Endothelial cell of umbilical vein (primary cell): Measurements from ENCODE around the gene CHD5. TPM values are rescaled to one million over a fixed set of nuclear protein-coding genes. Genes with fewer than 3 reads are reported as not detected.

Experiments used
- BruUV-seq: library from RNA; stranded (reverse); fragments of 400-500 nt; replicated peaks from 2 replicates; lab custom pipeline; 2021; lab: Mats Ljungman, UMichigan
- CTCF ChIA-PET: fragments of 300-600, 350-600 bp; sonication (Branson Sonifier 250); formaldehyde crosslinking; loops from one replicate; lab custom pipeline; 2021; ENCODE audit warnings: antibody characterized with exemption, inconsistent platforms; lab: Charles Lee
- POLR2A ChIA-PET: fragments of 300-600, 350-600 bp; sonication (Branson Sonifier 250); formaldehyde crosslinking; loops from one replicate; lab custom pipeline; 2021; ENCODE audit warnings: antibody characterized with exemption, inconsistent platforms; lab: Charles Lee
- DNase-seq: peaks from one replicate; pipeline ENCODE4 v3.0.0-alpha.2; 2011; ENCODE audit warnings: low read depth, low spot score
- FAIRE-seq: peaks from 2 replicates; lab custom pipeline; 2011; peaks lifted over from hg19 to GRCh38; lab: Jason Lieb, UNC
- H2AFZ ChIP-seq: 2 replicates; pipeline ENCODE4 v1.6.0; 2012; ENCODE audit warnings: low read depth, low read length, control low read depth, inconsistent platforms
- H3K27ac ChIP-seq: 2 replicates; pipeline ENCODE4 v1.5.1; 2011; ENCODE audit warnings: low read depth, mild to moderate bottlenecking, control low read depth, low read length, moderate library complexity; ENCODE audit not compliant: insufficient read depth
- H3K27me3 ChIP-seq, 2 experiments: 2 replicates each; pipeline versions ENCODE4 v1.6.0 to v1.6.1; 2011; ENCODE audit warnings: low read length in 2 of 2, mixed read lengths in 1 of 2; ENCODE audit not compliant: control insufficient read depth in 2 of 2, insufficient read depth in 2 of 2
- H3K36me3 ChIP-seq, 2 experiments: 2 replicates in 1 of 2; 3 replicates in 1 of 2; pipeline ENCODE4 v1.5.1; 2011; ENCODE audit warnings: low read length in 2 of 2, mild to moderate bottlenecking in 1 of 2, moderate library complexity in 1 of 2; ENCODE audit not compliant: control insufficient read depth in 2 of 2, insufficient read depth in 2 of 2; ENCODE audit errors: extremely low read depth in 1 of 2
- H3K4me1 ChIP-seq: 3 replicates; pipeline ENCODE4 v1.5.1; 2011; ENCODE audit warnings: mild to moderate bottlenecking, low read length; ENCODE audit not compliant: control insufficient read depth, insufficient read depth; ENCODE audit errors: extremely low read depth
- H3K4me2 ChIP-seq: 2 replicates; pipeline ENCODE4 v1.6.1; 2011; ENCODE audit warnings: low read length, control low read depth, mixed read lengths; ENCODE audit not compliant: insufficient read depth
- H3K4me3 ChIP-seq, 3 experiments: fragments of 200-600 bp in 1 of 3; sonication (generic), shearing (Covaris generic) in 1 of 3; replicated peaks in 1 of 3; 2 replicates each; pipeline ENCODE4 v1.5.1; 2011 to 2016; ENCODE audit warnings: control low read depth in 3 of 3, low read length in 3 of 3, mild to moderate bottlenecking in 2 of 3, inconsistent platforms in 1 of 3, low read depth in 1 of 3, moderate library complexity in 1 of 3; ENCODE audit not compliant: insufficient read depth in 1 of 3
- H3K79me2 ChIP-seq: 2 replicates; pipeline ENCODE4 v1.6.0; 2012; ENCODE audit warnings: low read length, inconsistent platforms; ENCODE audit not compliant: control insufficient read depth, insufficient read depth
- H3K9ac ChIP-seq: replicated peaks from 2 replicates; pipeline ENCODE3; 2011; ENCODE audit warnings: low read length, control low read depth; ENCODE audit not compliant: insufficient read depth; ENCODE audit errors: extremely low read depth
- H3K9me1 ChIP-seq: replicated peaks from 3 replicates; pipeline ENCODE4 v1.6.0; 2011; ENCODE audit warnings: mild to moderate bottlenecking, low read length; ENCODE audit not compliant: control insufficient read depth, insufficient read depth; ENCODE audit errors: extremely low read depth
- H3K9me3 ChIP-seq: replicated peaks from 2 replicates; pipeline ENCODE4 v1.5.1; 2012; ENCODE audit warnings: low read length, inconsistent platforms; ENCODE audit not compliant: control insufficient read depth, insufficient read depth
- H4K20me1 ChIP-seq: replicated peaks from 2 replicates; pipeline ENCODE3; 2011; ENCODE audit warnings: mild to moderate bottlenecking, low read length; ENCODE audit not compliant: control insufficient read depth, insufficient read depth; ENCODE audit errors: extremely low read depth
- CTCF ChIP-seq, 2 donors: IDR thresholded peaks; 1 replicate in 1 of 2; 2 replicates in 1 of 2; pipeline ENCODE4 v1.5.1; 2011; ENCODE audit warnings: low read length in 2 of 2, mild to moderate bottlenecking in 2 of 2, moderate library complexity in 2 of 2, control low read depth in 1 of 2, inconsistent platforms in 1 of 2, low read depth in 1 of 2; ENCODE audit not compliant: insufficient read depth in 1 of 2; ENCODE audit errors: extremely low read depth in 1 of 2
- EZH2 ChIP-seq: IDR thresholded peaks from 2 replicates; pipeline ENCODE4 v1.6.1; 2012; ENCODE audit warnings: borderline replicate concordance, low read depth, mild to moderate bottlenecking, moderate library complexity, low read length, inconsistent platforms; ENCODE audit not compliant: severe bottlenecking
- FOS ChIP-seq: IDR thresholded peaks from 2 replicates; pipeline ENCODE4 v1.6.1; 2011; ENCODE audit warnings: mild to moderate bottlenecking, low read length, moderate library complexity, borderline replicate concordance; ENCODE audit not compliant: insufficient read depth
- GATA2 ChIP-seq: IDR thresholded peaks from 2 replicates; pipeline ENCODE4 v1.7.0; 2011; ENCODE audit warnings: low read depth, mild to moderate bottlenecking, moderate library complexity, mixed read lengths, low read length; ENCODE audit not compliant: insufficient read length, insufficient read depth
- JUN ChIP-seq: IDR thresholded peaks from 2 replicates; pipeline ENCODE4 v1.6.1; 2011; ENCODE audit warnings: borderline replicate concordance, low read depth; ENCODE audit not compliant: insufficient read length, insufficient read depth
- MYC ChIP-seq: IDR thresholded peaks from one replicate; pipeline ENCODE4 v1.6.1; 2011; ENCODE audit warnings: mild to moderate bottlenecking, low read depth, low read length
- POLR2A ChIP-seq: IDR thresholded peaks from 2 replicates; pipeline ENCODE4 v1.6.1; 2012; ENCODE audit warnings: low read depth, mild to moderate bottlenecking, control low read depth, low read length
- dilution Hi-C: fragments of 300-500 bp; cut with MboI; formaldehyde crosslinking; loops from one replicate; pipeline ENCODE4 v1.15.0; 2019; ENCODE audit warnings: low sequenced_read_pairs; ENCODE audit not compliant: extremely low pct_ligation_motif_present
- intact Hi-C: fragments of 100-400 bp; cut with micrococcal nuclease; formaldehyde crosslinking; loops from one replicate; pipeline ENCODE4 v1.10.0; 2022
- polyA plus RNA-seq, 4 experiments: library from polyadenylated mRNA; depleted of rRNA in 3 of 4; stranded (reverse) in 3 of 4; unstranded in 1 of 4; fragments of >200 nt; gene quantifications; 2 replicates each; pipeline versions ENCODE4 v1.2.1 to v1.2.3, GENCODE V29; 2011 to 2012; ENCODE audit warnings: missing spikeins in 1 of 4
- total RNA-seq: library from RNA; stranded (reverse); gene quantifications from 2 replicates; pipeline ENCODE4 v1.2.3, GENCODE V29; 2021
- TF ChIP-seq, protein P1 (sequence below): IDR thresholded peaks from 2 replicates; pipeline ENCODE4 v1.6.1; 2011; ENCODE audit not compliant: insufficient read depth, insufficient read length

CHD5 gene
- total and polyA plus RNA-seq, 2 donors (not counting 3 experiments of a cell fraction or from before 2014, with no cell fraction given) = 0.04 to 0.11 TPM

DNA sequence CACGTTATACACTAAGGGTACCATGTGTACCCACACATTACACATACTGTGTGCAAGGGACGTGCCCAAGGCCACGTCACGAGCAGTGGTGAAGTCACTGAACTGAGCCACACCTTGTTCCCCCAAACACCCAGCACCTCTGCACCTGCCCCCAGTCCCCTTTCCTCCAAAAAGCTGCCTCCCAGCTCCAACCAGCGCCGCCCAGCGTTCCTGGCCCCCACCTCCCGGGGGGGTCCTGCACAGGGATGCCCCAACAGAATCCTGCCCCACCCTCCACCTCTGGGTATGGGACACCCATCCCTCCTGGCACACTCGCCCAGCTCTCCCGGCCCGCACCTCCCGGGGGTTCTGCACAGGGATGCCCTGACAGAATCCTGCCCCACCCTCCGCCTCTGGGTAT lies 54.1 kb downstream of the CHD5 start:
- no peak overlapping the region for H3K9ac ChIP-seq
- ChIA-PET POLR2A (no interaction called here), CTCF (interaction anchor here (1.4 kb wide), 1 partner anchor 79 kb away, joined by 3 read pairs; no protein-coding TSS in a partner anchor)
- H3K9me3 ChIP-seq = no peaks in the 10 kb centered on the region
- no TSS peak for BruUV-seq
- no peak for DNase-seq
- TF ChIP-seq POLR2A (no peak), MYC (no peak), JUN (no peak), GATA2 (no peak), FOS (no peak), EZH2 (no peak)
- TF ChIP-seq, protein P1, sequence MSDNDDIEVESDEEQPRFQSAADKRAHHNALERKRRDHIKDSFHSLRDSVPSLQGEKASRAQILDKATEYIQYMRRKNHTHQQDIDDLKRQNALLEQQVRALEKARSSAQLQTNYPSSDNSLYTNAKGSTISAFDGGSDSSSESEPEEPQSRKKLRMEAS = no peak
- H3K27ac ChIP-seq = no peak overlapping the region
- no peaks in the 10 kb centered on the region for H3K79me2 ChIP-seq
- H3K27me3 ChIP-seq = no peaks in the 10 kb centered on the region
- no peak overlapping the region for H3K4me2 ChIP-seq
- no peak overlapping the region for H2AFZ ChIP-seq
- no peaks in the 10 kb centered on the region for H3K36me3 ChIP-seq
- H4K20me1 ChIP-seq = no peaks in the 10 kb centered on the region
- FAIRE-seq = no peak
- no peaks in the 10 kb centered on the region for H3K4me1 ChIP-seq
- dilution Hi-C loops = no loop called here
- intact Hi-C loops = no loop called here
- H3K9me1 ChIP-seq = no peaks in the 10 kb centered on the region
- H3K4me3 ChIP-seq = no peak overlapping the region

GRCh38 chr1:6125366-6125765 lies 54.8 kb downstream of the CHD5 start:
- TF ChIP-seq EZH2 = no peak
- no peak for TF ChIP-seq MYC
- TF ChIP-seq FOS = no peak
- no peak for TF ChIP-seq POLR2A
- TF ChIP-seq CTCF (IDR thresholded peaks at IDR 0.05; ENCODE audit: extremely low read depth in 1 of 2, insufficient read depth in 1 of 2, low read depth in 1 of 2, low read length in 2 of 2) = no peak
- Histone ChIP-seq H3K27ac (no peak overlapping the region), H3K4me2 (no peak overlapping the region), H4K20me1 (no peaks in the 10 kb centered on the region), H2AFZ (no peak overlapping the region), H3K9ac (no peak overlapping the region), H3K4me1 (no peaks in the 10 kb centered on the region), H3K79me2 (no peaks in the 10 kb centered on the region), H3K36me3 (no peaks in the 10 kb centered on the region), H3K4me3 (no peak overlapping the region), H3K27me3 (no peaks in the 10 kb centered on the region), H3K9me1 (no peaks in the 10 kb centered on the region), H3K9me3 (no peaks in the 10 kb centered on the region)
- BruUV-seq = no TSS peak
- POLR2A ChIA-PET = no interaction called here
- intact Hi-C loops = no loop called here
- DNase-seq (no peak), FAIRE-seq (no peak)
- dilution Hi-C loops = no loop called here
- CTCF ChIA-PET = no interaction called here
